PC-3 (cell line): Measurements from ENCODE around the gene DHX38. TPM values are rescaled to one million over a fixed set of nuclear protein-coding genes. Genes with fewer than 3 reads are reported as not detected.
"Not testable (repeated sequence)": the region's sequence is repeated elsewhere in the genome, so short reads cannot be mapped to it uniquely, and the experiment has no call there.

ENCODE experiments used
- ATAC-seq: fragments of 200-7000 bp; cut with Tn5 transposase; 2 replicates; pipeline ENCODE4 v1.9.1; 2020; ENCODE audit warnings: mild to moderate bottlenecking, moderate library complexity
- BruUV-seq: library from RNA; stranded (reverse); fragments of 400-500 nt; replicated peaks from 2 replicates; lab custom pipeline; 2021; lab: Mats Ljungman, UMichigan
- CTCF ChIA-PET: fragments of 300-600 bp; sonication (Branson Sonifier 250); formaldehyde crosslinking; loops from one replicate; lab custom pipeline; 2022; ENCODE audit warnings: antibody characterized with exemption; lab: Charles Lee
- POLR2A ChIA-PET: fragments of 300-600 bp; sonication (Branson Sonifier 250); formaldehyde crosslinking; loops from one replicate; lab custom pipeline; 2022; ENCODE audit warnings: antibody characterized with exemption; ENCODE audit not compliant: unreplicated experiment; lab: Charles Lee
- DNase-seq: peaks from one replicate; pipeline ENCODE4 v3.0.0-alpha.2; 2015
- H2AFZ ChIP-seq: fragments of 300-600 bp; sonication (generic); 2 replicates; pipeline ENCODE4 v1.6.0; 2016; ENCODE audit warnings: antibody characterized with exemption, low read length
- H3F3A ChIP-seq: fragments of 300-600 bp; sonication (generic); one replicate; pipeline ENCODE4 v1.6.0; 2017; ENCODE audit warnings: antibody characterized with exemption, low read length, control low read depth, mild to moderate bottlenecking; ENCODE audit not compliant: unreplicated experiment
- H3K27ac ChIP-seq: fragments of 300-600 bp; sonication (generic); 2 replicates; pipeline ENCODE4 v1.5.1; 2016; ENCODE audit warnings: mild to moderate bottlenecking, low read length
- H3K27me3 ChIP-seq: fragments of 300-600 bp; sonication (generic); 2 replicates; pipeline ENCODE4 v1.6.1; 2016; ENCODE audit warnings: low read length, mixed read lengths
- H3K36me3 ChIP-seq: fragments of 300-600 bp; sonication (generic); 2 replicates; pipeline ENCODE4 v1.6.1; 2016; ENCODE audit warnings: low read depth, mixed run types, low read length, mixed read lengths
- H3K4me1 ChIP-seq: fragments of 300-600 bp; sonication (generic); 2 replicates; pipeline ENCODE4 v1.5.1; 2016; ENCODE audit warnings: low read length; ENCODE audit not compliant: insufficient read depth
- H3K4me2 ChIP-seq: fragments of 300-600 bp; sonication (generic); 2 replicates; pipeline ENCODE4 v1.6.0; 2016; ENCODE audit warnings: low read length
- H3K4me3 ChIP-seq: fragments of 300-600 bp; sonication (generic); 2 replicates; pipeline ENCODE4 v1.5.1; 2016; ENCODE audit warnings: mild to moderate bottlenecking, low read length, mixed read lengths
- H3K79me2 ChIP-seq: fragments of 300-600 bp; sonication (generic); 2 replicates; pipeline ENCODE4 v1.6.1; 2017; ENCODE audit warnings: low read length, mixed read lengths
- H3K9ac ChIP-seq: fragments of 300-600 bp; sonication (generic); 2 replicates; pipeline ENCODE4 v1.6.0; 2016; ENCODE audit warnings: mild to moderate bottlenecking, low read length
- H3K9me2 ChIP-seq: fragments of 300-600 bp; sonication (generic); replicated peaks from 2 replicates; pipeline ENCODE4 v1.6.1; 2016; ENCODE audit warnings: mixed run types, low read length, mixed read lengths
- H3K9me3 ChIP-seq: fragments of 300-600 bp; sonication (generic); 2 replicates; pipeline ENCODE4 v1.6.1; 2016; ENCODE audit warnings: low read length, mixed read lengths
- H4K20me1 ChIP-seq: fragments of 300-600 bp; sonication (generic); 2 replicates; pipeline ENCODE4 v1.6.1; 2016; ENCODE audit warnings: low read length, mixed read lengths
- EZH2 ChIP-seq: fragments of 300-600 bp; sonication (generic); IDR thresholded peaks from one replicate; pipeline ENCODE4 v1.6.1; 2017; ENCODE audit warnings: antibody characterized with exemption, mild to moderate bottlenecking, low read length; ENCODE audit not compliant: unreplicated experiment
- EZH2phosphoT487 ChIP-seq: fragments of 300-600 bp; sonication (generic); IDR thresholded peaks from 2 replicates; pipeline ENCODE4 v1.6.1; 2018; ENCODE audit warnings: mild to moderate bottlenecking, antibody characterized with exemption, low read length, borderline replicate concordance
- intact Hi-C: fragments of 100-400 bp; cut with micrococcal nuclease; formaldehyde crosslinking; loops from 2 replicates; pipeline ENCODE4 v1.9.0; 2023
- total RNA-seq: library from RNA; depleted of rRNA; stranded (reverse); fragments of >200 nt; gene quantifications from 2 replicates; pipeline ENCODE4 v1.2.3, GENCODE V29; 2014
- TF ChIP-seq, protein P1 (sequence below): fragments of 300-600 bp; sonication (generic); conservative IDR thresholded peaks from 2 replicates; pipeline ENCODE4 v1.5.1; 2017; ENCODE audit warnings: antibody characterized with exemption, low read depth, mild to moderate bottlenecking, low read length

DHX38 gene
- total RNA-seq, 1 experiment from 2014 or later = 61.2 TPM

GRCh38 chr16:72051818-72052217 is 41.8 kb upstream of the DHX38 start:
- BruUV-seq = no TSS peak
- DNase-seq (no peak), ATAC-seq (no peak)
- Histone ChIP-seq H3K9me2 (no peaks in the 10 kb centered on the region), H3K4me3 (no peak overlapping the region), H3K9ac (no peak overlapping the region), H3K36me3 (no peaks in the 10 kb centered on the region), H3K4me2 (no peak overlapping the region), H3K9me3 (no peaks in the 10 kb centered on the region), H3K27me3 (peaks cover 14% of the 10 kb centered on the region; the same call in 1 of the 2 replicates), H3K4me1 (no peaks in the 10 kb centered on the region), H2AFZ (no peak overlapping the region), H3K27ac (no peak overlapping the region), H4K20me1 (no peaks in the 10 kb centered on the region), H3F3A (no peaks in the 10 kb centered on the region), H3K79me2 (no peaks in the 10 kb centered on the region)
- ChIA-PET CTCF (no interaction called here), POLR2A (no interaction called here)
- intact Hi-C loops = no loop called here
- TF ChIP-seq EZH2 (no peak), EZH2phosphoT487 (no peak)
- TF ChIP-seq, protein P1, sequence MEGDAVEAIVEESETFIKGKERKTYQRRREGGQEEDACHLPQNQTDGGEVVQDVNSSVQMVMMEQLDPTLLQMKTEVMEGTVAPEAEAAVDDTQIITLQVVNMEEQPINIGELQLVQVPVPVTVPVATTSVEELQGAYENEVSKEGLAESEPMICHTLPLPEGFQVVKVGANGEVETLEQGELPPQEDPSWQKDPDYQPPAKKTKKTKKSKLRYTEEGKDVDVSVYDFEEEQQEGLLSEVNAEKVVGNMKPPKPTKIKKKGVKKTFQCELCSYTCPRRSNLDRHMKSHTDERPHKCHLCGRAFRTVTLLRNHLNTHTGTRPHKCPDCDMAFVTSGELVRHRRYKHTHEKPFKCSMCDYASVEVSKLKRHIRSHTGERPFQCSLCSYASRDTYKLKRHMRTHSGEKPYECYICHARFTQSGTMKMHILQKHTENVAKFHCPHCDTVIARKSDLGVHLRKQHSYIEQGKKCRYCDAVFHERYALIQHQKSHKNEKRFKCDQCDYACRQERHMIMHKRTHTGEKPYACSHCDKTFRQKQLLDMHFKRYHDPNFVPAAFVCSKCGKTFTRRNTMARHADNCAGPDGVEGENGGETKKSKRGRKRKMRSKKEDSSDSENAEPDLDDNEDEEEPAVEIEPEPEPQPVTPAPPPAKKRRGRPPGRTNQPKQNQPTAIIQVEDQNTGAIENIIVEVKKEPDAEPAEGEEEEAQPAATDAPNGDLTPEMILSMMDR = no peak

GRCh38 chr16:72054254-72054847 is 39.3 kb upstream of the DHX38 start, which contains the start of gene HP:
Gene HP (plus strand): TSS chr16:72054505. CDS start chr16:72054653, 148 bp downstream.
- H4K20me1 ChIP-seq, H3K9ac ChIP-seq, H3K4me3 ChIP-seq, H2AFZ ChIP-seq, DNase-seq, POLR2A ChIA-PET, intact Hi-C loops, H3K9me2 ChIP-seq, H3K9me3 ChIP-seq, CTCF ChIA-PET, H3K27ac ChIP-seq, BruUV-seq, H3F3A ChIP-seq, H3K4me2 ChIP-seq, H3K4me1 ChIP-seq, H3K79me2 ChIP-seq, H3K36me3 ChIP-seq, ATAC-seq: not testable (repeated sequence)
- H3K27me3 ChIP-seq = peaks cover 14% of the 10 kb centered on the region; the same call in 1 of the 2 replicates

GRCh38 chr16:72055911-72056310 is 37.7 kb upstream of the DHX38 start:
- no peaks in the 10 kb centered on the region for H4K20me1 ChIP-seq
- peaks cover 14% of the 10 kb centered on the region for H3K27me3 ChIP-seq
- ChIA-PET CTCF (no interaction called here), POLR2A (no interaction called here)
- no peak overlapping the region for H3K9ac ChIP-seq
- ATAC-seq (no peak), DNase-seq (no peak)
- no peaks in the 10 kb centered on the region for H3F3A ChIP-seq
- H3K4me2 ChIP-seq = no peak overlapping the region
- no peaks in the 10 kb centered on the region for H3K36me3 ChIP-seq
- no peaks in the 10 kb centered on the region for H3K9me2 ChIP-seq
- H3K79me2 ChIP-seq = no peaks in the 10 kb centered on the region
- TF ChIP-seq EZH2 (no peak), EZH2phosphoT487 (no peak)
- TF ChIP-seq, protein P1 = no peak
- no peaks in the 10 kb centered on the region for H3K4me1 ChIP-seq
- no peak overlapping the region for H2AFZ ChIP-seq
- H3K4me3 ChIP-seq = no peak overlapping the region
- BruUV-seq = no TSS peak
- intact Hi-C loops = no loop called here
- H3K9me3 ChIP-seq = no peaks in the 10 kb centered on the region
- no peak overlapping the region for H3K27ac ChIP-seq

- H3K9me3 ChIP-seq, H3F3A ChIP-seq, H3K4me3 ChIP-seq, H3K27ac ChIP-seq, CTCF ChIA-PET, BruUV-seq, H3K79me2 ChIP-seq, POLR2A ChIA-PET, DNase-seq, H4K20me1 ChIP-seq, H2AFZ ChIP-seq, H3K4me1 ChIP-seq, H3K36me3 ChIP-seq, ATAC-seq, intact Hi-C loops, H3K4me2 ChIP-seq, H3K9ac ChIP-seq, H3K9me2 ChIP-seq: not testable (repeated sequence)
- peaks cover 19% of the 10 kb centered on the region for H3K27me3 ChIP-seq
Observed at GRCh38 chr16:72057313-72057712, 36.3 kb upstream of the DHX38 start.

DNA sequence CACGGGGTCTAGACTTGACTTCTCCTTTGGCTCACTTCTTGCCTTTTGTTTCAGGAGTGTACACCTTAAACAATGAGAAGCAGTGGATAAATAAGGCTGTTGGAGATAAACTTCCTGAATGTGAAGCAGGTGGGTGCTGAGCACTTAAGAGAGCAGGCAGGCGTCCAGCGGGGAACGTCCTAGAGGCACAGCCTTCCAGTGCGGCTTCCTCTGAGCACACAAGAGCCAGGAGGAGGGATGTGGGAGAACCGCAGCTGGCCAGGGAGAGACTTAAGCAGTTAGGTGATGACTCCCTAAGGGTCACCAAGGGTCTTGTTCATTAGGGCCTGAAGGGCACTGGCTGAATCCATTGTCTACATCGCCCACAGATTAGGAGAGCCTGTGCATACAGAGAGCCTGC is 34.6 kb upstream of the DHX38 start:
- DNase-seq, H4K20me1 ChIP-seq, H3K4me2 ChIP-seq, H3K4me1 ChIP-seq, H3K36me3 ChIP-seq, H3K79me2 ChIP-seq, CTCF ChIA-PET, H3K9me2 ChIP-seq, H2AFZ ChIP-seq, H3F3A ChIP-seq, H3K9ac ChIP-seq, H3K9me3 ChIP-seq, POLR2A ChIA-PET, H3K27ac ChIP-seq, H3K4me3 ChIP-seq, ATAC-seq, BruUV-seq, intact Hi-C loops: not testable (repeated sequence)
- H3K27me3 ChIP-seq = peaks cover 15% of the 10 kb centered on the region
